NCI-H774 (cell line): Measurements from ENCODE around the gene KBTBD13.
A peak's percentile ranks its signal among the peaks of the same experiment; 100 is the strongest.

Experiments used
- DNase-seq: peaks from one replicate; lab custom pipeline; 2025; lab: John Stamatoyannopoulos, UW

Gene KBTBD13

DNA sequence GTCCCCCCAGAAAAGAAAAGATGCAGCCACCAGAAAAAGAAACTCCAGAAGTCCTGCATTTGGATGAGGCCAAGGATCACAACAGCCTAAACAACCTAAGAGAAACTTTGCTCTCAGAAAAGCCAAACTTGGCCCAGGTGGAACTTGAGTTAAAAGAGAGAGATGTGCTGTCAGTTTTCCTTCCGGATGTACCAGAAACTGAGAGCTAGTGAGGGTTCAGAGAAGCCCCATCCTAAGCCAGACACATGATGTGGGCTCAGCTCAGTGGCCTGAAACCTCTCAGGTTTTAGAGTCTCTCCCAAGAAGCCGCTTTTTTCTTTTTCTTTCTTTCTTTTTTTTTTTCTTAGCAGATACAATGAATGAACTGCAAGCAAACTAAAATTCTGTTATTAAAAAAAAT, 23.6 kb upstream of the KBTBD13 start:
- no peak for DNase-seq

DNA sequence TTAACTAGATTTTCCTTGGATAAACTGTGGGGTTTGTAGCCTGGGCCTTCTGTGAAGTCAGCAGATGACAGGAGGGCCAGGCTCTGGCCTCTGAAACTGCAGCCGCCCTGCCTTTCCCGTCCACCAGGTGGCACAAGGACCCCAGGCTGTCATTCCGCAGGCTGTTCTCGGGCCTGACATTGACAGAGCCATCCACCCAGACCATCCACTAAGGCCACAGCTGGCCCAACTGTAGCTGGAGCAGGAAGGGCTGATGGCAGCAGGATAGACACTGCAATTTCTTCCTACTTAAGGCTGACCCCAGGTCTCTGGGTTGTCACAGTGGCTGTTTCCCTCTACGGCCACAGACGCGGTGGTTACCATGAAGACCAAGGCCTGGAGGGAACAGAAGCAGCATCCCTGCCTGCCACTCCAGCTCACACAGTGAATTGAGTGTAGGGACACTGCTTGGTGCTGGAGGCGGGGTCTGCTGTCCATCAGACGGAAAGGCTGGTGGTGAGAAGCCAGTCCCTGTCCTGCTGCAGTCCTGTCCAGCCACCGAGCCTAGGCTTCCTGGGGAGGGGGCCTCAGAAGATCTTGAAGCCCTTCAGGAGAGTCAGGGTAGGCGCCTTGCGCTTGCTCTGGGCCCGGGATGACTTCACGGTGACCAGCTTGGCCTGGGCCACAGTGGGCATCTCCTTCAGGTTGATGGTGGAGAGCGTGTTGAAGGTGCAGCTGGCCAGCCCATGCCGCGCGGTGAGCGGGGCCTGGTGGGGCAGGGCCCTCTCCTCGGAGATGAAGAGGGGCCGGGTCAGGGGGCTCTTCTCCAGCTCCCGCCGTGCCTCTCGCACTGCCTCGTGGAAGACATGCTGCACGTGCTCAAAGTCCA, 22.0 kb upstream of the KBTBD13 start:
- peak; percentile 48 for DNase-seq

DNA sequence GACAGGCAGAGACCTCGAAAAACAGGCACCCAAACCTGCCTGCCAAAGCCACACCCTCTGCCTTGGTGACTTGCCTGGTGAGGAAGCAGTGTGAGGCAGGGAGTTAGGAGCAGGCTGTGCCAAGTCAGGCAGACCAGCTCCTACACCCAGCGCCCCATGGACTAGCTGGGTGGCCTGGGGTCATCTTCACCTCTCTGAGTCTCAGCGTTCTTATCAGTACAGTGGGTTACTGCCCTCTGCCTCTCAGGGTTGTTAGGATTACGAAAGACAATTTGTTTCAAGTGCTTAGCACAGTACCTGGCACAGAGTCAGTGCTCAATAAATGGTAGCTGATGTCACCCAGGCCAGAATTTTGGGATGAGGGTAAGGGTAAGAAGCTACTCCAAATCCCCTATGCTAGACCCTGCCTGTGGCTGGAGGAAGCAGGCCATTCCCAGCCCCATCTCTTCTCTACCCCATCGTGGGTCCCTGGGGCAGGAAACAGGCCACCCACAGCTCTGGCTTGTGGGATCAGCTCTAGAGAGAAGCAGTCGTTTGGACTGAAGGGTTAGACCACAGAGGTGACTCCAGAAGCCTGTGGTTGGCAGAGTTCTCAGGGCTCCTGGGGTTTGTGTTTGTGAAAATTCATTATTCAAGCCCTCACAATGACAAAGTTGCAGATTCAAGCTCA, 21.2 kb upstream of the KBTBD13 start:
- DNase-seq: no peak

DNA sequence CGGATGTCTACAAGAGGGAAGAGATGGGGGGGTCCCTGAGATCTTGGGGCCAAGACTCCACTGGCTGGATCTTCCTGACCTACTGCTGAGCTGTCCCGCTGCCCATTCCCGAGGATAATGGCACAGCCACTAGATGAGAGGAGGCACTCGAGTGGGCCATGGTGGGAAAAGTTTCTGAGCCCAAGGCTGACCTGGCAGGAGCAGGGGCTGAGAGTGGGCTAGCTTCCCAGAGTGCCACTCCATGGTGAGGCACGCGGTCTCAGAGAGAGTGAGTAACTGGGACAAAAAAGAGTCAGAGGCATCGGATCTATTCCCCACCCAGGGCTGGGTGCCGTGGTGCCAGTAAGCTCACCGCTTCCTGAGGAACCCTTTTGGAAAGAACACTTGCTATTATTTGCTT, 20.4 kb upstream of the KBTBD13 start:
- no peak for DNase-seq

DNA sequence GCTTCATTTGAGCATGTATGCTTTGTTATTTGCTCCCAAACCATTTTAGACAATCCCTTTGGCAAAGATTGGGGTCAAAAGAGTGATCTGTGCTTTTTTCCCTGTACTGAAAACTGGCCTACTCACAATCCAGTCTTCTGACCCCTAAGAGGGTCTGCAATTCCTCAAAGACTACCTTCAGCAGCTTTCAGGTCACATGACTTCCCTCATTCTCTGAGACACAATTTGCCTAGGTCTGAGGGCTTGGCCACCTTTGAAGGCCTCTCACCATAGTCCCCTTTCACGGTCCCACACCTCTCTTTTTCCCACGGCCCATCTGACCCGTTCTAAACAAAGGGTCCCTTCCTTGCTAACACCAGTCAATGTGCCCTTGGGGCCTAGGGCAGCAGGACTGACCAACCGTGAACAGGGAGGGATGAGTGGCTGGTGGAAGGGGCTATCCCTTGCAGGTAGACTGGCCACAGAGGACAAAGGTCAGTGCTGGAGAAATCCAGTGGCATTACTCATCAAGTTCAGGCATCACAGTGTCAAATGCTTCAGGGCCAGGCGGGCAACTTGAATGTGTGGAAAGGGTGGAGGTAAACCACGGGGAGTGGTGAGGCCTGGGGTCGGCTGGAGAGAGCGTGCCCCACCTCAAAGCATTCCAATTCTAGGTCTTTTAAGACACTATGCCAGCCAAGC, 19.5 kb upstream of the KBTBD13 start:
- DNase-seq: no peak

DNA sequence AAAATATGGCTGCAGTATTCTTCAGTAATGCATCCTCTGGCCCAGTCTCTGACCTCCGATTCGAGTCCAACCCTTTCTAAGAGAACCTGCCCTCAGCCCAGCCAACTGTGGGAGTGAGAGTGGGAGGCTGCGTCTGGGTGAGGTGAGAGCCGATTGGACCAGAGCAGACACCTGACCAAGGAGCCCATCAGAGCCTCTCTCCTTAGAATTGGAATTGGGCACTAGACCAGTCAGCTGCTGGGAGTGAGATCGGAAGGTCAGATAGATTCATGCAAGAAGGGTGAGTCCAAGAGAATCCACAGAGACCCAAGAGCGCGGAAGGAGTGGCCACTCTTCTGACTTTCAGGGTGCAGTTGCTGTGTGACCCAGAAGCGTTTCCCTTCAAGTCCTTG, 19.0 kb upstream of the KBTBD13 start:
- no peak for DNase-seq

DNA sequence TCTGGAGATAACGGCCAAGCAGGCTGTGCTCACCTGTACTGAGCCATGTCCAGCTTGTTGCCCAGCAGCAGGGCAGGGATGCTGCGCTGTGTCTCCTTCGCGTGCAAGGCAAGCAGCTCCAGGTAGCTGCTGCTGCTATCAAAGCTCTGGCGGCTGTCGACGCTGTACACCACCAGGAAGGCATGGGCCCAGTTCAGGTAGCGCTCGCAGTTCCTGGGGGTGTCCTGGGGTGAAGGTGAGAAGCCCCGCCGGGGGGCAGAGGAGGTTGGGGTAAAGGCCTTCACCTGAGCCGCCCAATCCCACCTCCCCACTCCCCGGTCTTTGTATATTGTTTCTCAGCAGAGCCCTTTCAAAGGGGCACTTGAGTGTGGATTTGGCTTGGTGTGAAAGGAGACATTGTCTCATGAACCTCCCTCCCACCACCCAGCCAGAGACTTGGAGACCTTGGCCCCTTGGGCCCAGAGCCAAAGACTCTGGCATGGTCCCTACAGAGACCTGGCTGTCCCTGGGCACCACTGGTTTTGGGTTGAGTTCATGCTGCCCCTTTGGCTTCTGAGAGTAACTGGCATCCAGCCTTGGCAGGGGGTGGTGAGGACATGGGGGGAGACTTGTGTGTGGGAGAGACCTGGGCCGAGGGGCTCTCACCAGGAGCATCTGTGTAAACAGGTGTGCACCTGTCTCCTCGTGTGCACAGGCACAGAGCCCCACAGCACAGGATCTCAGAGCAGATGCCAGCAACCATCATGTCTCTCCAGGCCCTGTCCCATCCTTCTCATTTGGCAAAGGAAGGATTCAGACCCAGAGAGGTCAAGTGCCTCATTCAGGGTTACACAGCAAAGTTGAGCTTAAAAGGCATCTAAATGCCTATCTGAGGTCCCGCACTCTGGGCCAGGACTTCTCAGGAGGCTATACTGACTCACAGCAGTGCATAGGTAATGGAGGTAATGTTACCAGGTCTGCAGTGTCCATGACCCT, 17.9 kb upstream of the KBTBD13 start:
- no peak for DNase-seq

DNA sequence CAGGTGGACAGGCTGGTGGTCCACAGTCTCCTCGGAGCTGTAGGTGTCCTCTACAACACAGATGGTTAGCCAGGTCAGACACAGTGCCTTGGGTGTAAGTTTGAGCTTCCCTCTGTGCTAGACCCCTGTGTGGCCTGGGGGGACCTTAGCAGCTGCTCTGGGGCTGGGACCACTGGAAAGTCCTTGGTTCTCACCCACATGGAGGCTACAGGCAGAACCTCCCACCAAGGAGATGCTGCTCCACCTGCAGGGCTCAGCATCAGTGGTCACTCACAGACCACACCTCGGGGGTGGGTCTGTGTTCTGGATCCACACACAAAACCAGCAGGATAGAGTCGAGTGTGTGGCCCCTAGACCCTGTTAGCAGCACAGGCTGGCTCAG, 17.2 kb upstream of the KBTBD13 start:
- DNase-seq: no peak

DNA sequence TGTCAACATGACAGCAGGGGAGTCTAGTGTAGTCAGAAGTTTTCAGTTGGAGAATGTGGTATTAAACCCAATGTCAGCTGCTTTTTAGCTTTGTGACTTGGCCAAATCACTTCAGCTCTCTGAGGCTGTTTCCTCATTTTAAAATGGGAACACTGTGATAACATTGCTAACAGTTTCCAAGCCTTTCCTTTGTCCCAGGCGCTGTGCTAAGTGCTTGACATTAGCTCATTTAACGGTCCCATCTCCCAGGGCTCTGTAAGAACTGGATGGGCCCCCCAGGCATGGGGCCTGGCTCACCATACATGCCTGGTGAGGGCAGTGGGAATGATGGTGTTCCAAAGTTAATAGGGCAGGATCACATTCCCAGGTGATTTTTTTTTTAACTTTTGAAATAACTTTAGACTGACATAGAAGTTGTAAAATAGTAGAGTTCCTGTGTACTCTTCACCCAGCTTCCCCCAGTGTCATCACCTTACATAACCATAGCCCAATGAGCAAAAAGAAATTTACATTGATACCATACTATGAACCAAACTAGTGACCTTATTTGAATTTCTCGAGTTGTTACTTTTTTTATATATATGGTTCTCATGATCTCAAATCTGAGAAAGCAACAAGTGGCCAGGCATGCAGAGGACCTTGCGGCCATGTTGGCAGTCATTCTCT, 16.5 kb upstream of the KBTBD13 start:
- no peak for DNase-seq

DNA sequence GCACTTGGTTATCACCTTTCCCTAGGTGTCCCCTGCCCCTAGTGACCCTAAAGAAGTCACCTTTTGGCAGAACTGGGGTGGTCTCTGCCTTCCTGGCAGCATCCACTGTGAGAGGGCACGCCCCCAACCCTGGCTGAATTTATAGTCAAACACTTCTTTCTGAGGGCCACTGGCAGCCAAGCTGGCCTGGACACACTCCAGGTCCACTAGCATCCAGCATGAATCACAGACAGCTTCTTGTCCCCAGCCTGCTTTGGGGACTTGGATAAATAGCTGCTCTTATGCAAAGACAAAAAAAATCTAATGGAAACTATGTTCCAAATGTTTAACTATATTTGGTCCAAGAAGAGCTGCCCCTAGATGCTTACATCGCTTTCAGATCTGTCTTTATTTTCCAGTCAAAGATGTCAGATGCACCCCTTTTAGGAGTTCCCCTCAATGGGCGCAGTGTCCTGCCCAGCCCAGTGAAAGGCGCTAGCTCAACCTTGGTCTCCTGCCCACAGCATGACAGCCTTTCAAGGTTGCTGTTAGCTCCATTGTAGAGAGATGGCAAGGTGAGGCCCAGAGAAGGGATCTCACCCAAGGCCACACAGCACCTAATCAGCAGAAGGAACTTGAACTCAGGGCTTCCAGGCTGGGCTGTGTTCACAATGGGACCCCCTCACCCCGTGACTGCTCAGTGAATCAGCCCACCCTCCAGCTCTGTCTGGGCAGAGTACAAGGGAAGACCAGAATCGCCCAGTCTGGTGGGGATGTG, 15.7 kb upstream of the KBTBD13 start:
- DNase-seq: no peak

DNA sequence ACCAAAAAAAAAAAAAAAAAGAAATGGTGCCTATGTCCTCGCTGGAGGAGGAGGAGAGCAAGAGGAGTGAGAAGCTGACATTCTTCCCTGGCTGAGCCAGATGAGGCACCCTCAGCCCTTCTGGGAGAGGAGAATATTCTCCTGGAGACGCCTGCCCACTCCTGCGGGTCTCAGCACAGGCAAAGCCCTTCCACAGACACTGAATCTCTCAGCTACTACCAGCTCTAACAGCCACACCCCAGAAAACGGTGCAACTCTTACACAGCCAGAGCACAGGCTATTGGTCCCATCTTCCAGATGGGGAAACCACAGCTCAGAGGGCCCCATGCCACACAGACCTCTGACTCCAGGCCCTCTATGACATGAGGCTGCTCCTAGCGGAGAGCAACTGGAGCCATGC, 14.5 kb upstream of the KBTBD13 start:
- DNase-seq: no peak

DNA sequence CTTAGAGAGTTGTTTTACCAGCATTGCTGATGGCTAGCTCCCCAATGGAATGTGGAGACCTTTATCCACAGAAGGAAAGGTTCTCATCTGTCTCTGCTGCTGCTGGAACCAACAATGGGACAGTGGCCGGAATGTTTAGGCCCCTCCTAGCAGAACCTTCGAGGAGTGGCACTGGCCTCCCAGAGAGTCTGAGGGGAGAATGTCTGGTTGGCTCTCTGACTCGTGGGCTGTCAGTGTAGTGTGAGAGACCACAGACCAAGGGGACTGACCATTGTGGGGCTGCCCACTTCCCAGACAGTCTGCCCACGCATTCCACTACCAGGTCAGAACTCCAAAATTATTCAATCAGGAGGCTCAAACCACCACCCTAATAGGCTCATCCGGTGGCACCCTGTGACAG, 13.8 kb upstream of the KBTBD13 start:
- no peak for DNase-seq

DNA sequence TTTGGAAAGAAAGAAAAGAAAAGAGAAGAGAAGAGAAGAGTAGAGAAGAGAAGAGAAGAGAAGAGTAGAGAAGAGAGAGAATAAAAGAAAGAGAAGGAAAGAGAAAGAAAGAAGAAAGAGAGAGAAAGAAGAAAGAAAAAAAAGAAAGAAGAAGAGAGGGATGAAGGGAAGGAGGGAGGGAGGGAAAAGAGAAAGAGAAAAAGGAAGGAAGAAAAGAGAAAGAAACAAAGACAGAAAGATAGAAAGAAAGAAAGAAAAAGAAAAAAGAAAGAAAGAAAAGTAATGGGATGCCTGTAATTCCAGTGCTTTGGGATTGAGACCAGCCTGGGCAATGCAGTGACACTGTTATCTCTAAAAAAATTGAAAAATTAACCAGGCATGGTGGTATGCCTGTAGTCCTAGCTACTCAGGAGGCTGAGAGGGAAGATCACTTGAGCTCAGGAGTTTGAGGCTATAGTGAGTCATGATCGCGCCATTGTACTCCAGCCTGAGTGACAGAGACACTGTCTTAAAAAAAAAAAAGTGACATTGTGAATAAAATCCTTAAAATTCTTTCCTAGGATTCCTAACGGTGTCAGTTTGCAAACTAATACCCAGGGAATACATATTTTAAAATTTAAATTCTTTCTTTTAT, 10.4 kb upstream of the KBTBD13 start:
- no peak for DNase-seq

DNA sequence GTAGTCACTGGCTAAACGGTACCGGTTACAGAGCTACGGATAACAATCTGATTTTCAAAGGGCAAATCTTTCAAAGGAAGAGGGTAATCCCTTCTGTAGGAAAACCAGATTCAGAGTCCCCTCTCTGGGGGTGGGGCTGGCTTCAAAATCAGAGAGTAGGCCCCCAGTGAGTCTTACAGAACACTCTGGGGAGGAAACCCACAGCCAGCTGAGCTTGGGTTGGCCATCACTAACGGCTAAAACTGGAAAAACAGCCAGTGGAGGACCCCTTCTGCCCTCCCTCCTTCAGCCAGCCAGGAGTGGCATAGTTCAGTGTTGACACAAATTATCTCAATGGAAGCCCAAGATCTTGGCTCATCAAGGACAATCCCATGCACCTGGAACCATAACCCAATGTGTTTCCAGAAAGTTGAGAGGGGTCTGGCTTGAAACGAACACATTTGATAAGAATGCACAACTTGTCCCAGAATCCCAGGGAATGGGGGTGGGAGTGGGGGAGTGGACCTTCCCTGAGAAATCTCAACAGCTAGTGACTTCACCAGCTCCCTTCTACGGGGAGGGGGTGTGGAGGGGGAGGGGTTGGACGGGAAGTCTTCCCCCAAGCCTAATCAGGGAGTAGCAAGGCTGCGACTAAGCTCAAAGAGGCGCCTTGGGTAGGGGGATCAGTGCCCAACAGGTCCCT, 9.8 kb upstream of the KBTBD13 start:
- DNase-seq: no peak

DNA sequence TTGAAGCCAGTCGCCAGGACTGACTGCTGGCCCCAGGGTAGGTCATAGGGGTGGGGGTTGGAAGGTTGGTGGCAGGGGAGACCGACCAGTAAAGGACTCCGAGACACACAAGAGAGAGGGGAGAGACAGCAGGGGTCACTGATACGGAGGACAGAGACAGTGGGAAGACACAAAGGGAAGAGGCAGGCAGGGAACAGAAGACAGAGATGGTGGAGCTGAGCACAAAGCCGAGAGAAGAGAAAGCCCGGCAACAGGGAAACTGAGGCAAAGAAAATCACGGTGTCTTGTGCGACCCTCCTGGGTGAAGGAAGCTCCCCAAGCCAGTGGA, 9.3 kb upstream of the KBTBD13 start:
- DNase-seq: no peak

DNA sequence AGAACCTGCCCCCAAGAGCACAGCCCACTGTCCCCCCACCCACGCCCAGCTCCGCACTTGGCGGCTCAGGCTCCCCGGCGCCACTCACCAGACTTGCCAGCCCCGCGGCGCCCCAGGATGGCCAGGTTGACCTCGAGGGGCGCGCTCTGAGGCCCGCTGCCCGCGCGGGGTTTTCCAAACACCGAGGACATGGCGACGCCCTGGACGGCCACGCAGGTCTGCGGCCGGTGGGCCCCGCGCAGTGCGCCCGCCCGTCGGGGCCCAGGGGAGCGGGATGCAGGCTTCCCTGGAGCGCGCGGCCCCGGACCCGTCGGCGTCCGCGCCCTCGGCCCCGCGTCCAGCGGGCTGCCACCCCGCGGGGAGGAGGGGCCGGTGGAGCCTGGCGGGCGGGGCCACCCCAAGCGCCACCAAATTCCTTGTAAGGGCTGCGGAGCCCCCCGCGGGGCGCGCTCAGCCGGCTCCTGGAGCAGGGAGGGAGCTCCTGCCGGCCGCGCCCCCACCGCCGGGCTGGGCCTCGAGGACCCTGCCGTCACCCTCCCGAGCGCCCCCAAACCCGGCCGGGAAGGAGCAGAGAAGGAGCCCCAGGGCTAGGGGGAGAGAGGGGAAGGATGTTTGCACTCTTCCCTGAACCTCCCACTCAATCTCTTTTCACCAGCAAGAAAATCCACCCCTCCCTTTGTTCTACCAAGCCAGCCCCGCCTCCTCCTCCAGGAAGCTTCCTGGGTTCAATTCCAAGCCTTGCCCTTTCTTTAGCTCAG, 8.7 kb upstream of the KBTBD13 start, which contains the start of gene RASL12:
TSS of gene RASL12 (minus strand) at position 347 of the 758 bp plus-strand sequence. CDS start at position 191, 156 bp downstream.
- DNase-seq: no peak

DNA sequence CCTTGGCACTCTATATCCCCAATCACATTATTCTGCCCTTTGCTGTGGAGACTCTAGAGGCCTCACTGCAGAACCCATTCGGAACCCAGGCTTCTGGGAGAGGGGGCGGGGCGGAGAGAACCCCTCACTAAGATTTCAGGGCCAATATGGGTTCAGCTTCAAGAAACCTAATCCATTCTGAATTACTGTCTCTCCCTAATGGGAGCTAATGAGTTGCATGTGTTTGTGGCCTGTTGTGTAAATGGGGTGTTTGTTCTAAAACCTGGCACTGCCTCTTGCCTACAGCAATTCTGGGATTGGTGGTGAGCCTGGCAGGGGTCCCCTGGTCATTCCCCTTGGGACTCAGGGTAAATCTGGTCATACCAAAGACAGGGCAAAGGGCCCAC, 8.2 kb upstream of the KBTBD13 start:
- no peak for DNase-seq

DNA sequence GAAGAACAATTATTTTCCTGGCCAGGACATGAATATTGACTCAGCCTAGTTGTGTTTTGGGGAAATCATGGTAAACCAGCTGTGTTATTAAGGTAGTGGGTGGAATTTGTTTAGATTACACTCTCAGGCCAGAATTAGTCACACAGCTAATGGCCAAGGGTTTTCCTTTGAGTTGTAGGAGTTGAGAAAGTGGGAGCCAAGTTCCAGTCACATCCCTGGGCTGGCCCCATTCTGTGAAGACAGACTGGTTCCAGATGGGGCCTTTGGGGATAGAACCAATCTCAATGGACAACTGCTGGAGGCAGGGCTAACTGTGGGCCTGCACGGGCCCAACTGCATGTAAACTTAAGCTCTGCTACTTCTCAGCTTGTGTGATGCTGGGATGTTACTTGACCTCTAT, 7.4 kb upstream of the KBTBD13 start:
- DNase-seq: no peak
